Muscle of leg (tissue), 11 donors: ENCODE data around the gene ANKRD34C. TPM values are rescaled to one million over a fixed set of nuclear protein-coding genes. Genes with fewer than 3 reads are reported as not detected.

Experiments used
- DNase-seq: peaks from one replicate; pipeline ENCODE4 v3.0.0; 2013
- H3K27ac ChIP-seq: one replicate; pipeline ENCODE4 v1.5.1; 2013; ENCODE audit warnings: mild to moderate bottlenecking, low read length, control low read depth
- H3K27me3 ChIP-seq: one replicate; pipeline ENCODE4 v1.6.1; 2013; ENCODE audit warnings: low read length; ENCODE audit not compliant: control insufficient read depth, insufficient read depth
- H3K36me3 ChIP-seq: one replicate; pipeline ENCODE4 v1.6.1; 2013; ENCODE audit warnings: low read length; ENCODE audit not compliant: control insufficient read depth, insufficient read depth
- H3K4me1 ChIP-seq: one replicate; pipeline ENCODE4 v1.6.1; 2013; ENCODE audit warnings: low read length; ENCODE audit not compliant: control insufficient read depth, insufficient read depth
- H3K4me3 ChIP-seq: one replicate; pipeline ENCODE4 v1.5.1; 2013; ENCODE audit warnings: low read length, control low read depth
- H3K9me3 ChIP-seq: replicated peaks from 2 replicates; pipeline ENCODE4 v1.6.1; 2013; ENCODE audit warnings: low read depth, low read length; ENCODE audit not compliant: control insufficient read depth
- WGBS: methylation state at CpG from one replicate; pipeline ENCODE4 v1.1.5; 2013; ENCODE audit warnings: missing lambda C conversion rate; ENCODE audit not compliant: insufficient coverage; 5-methylcytosine and 5-hydroxymethylcytosine counted together
- polyA plus RNA-seq, 8 donors: library from polyadenylated mRNA; unstranded; fragments of 120-200 nt; gene quantifications; one replicate each; pipeline versions ENCODE4 v1.2.1 to v1.2.3, GENCODE V29; 2013; ENCODE audit warnings: inconsistent platforms in 1 of 8, low replicate concordance in 1 of 8; ENCODE audit not compliant: insufficient read length in 8 of 8, insufficient read depth in 1 of 8
- total RNA-seq: library from RNA; stranded (reverse); fragments of 120-200 nt; gene quantifications from one replicate; pipeline ENCODE4 v1.2.4, GENCODE V29; 2013

Gene ANKRD34C
- total and polyA plus RNA-seq, 9 donors, result under 0.01 TPM; not detected in 8

- 9% methylated on average over 44 of the region's 46 CpGs for WGBS
- DNase-seq, result peak; percentile 61
- Histone ChIP-seq H3K4me1 (no peaks in the 10 kb centered on the region), H3K9me3 (no peaks in the 10 kb centered on the region), H3K4me3 (no peak overlapping the region), H3K27ac (no peak overlapping the region), H3K36me3 (no peaks in the 10 kb centered on the region), H3K27me3 (peaks cover 27% of the 10 kb centered on the region)
Measured at GRCh38 chr15:79283252-79284048, 928 bp downstream of the ANKRD34C start.

- DNase-seq, result no peak
- Histone ChIP-seq H3K36me3 (no peaks in the 10 kb centered on the region), H3K4me3 (no peak overlapping the region), H3K9me3 (no peaks in the 10 kb centered on the region), H3K4me1 (no peaks in the 10 kb centered on the region), H3K27ac (no peak overlapping the region), H3K27me3 (peaks cover 4% of the 10 kb centered on the region)
- WGBS, result 68% methylated on average over 2 of the region's 6 CpGs
Measured at GRCh38 chr15:79290642-79291275, 8.2 kb downstream of the ANKRD34C start.

GRCh38 chr15:79292011-79292410, 9.5 kb downstream of the ANKRD34C start:
- DNase-seq, result no peak
- H3K4me1 ChIP-seq, result no peaks in the 10 kb centered on the region
- no peaks in the 10 kb centered on the region for H3K36me3 ChIP-seq
- no peak overlapping the region for H3K4me3 ChIP-seq
- no peak overlapping the region for H3K27ac ChIP-seq
- WGBS, result 59% methylated on average over 4 of the region's 4 CpGs
- peaks cover 4% of the 10 kb centered on the region for H3K27me3 ChIP-seq
- no peaks in the 10 kb centered on the region for H3K9me3 ChIP-seq

- 79% methylated on average over 7 of the region's 7 CpGs for WGBS
- no peaks in the 10 kb centered on the region for H3K9me3 ChIP-seq
- H3K36me3 ChIP-seq, result no peaks in the 10 kb centered on the region
- no peaks in the 10 kb centered on the region for H3K4me1 ChIP-seq
- no peak overlapping the region for H3K4me3 ChIP-seq
- peaks cover 4% of the 10 kb centered on the region for H3K27me3 ChIP-seq
- DNase-seq, result no peak
- H3K27ac ChIP-seq, result no peak overlapping the region
Measured at GRCh38 chr15:79294075-79294474, 11.6 kb downstream of the ANKRD34C start.

GRCh38 chr15:79296583-79296982, 14.1 kb downstream of the ANKRD34C start:
- no peaks in the 10 kb centered on the region for H3K9me3 ChIP-seq
- DNase-seq, result no peak
- peaks cover 4% of the 10 kb centered on the region for H3K27me3 ChIP-seq
- no peaks in the 10 kb centered on the region for H3K36me3 ChIP-seq
- H3K27ac ChIP-seq, result no peak overlapping the region
- no peaks in the 10 kb centered on the region for H3K4me1 ChIP-seq
- WGBS, result no CpG with 5 or more reads among the region's 4 CpGs
- H3K4me3 ChIP-seq, result no peak overlapping the region

GRCh38 chr15:79299126-79299840, 16.8 kb downstream of the ANKRD34C start:
- DNase-seq, result no peak
- WGBS, result 100% methylated on average over 1 of the region's 7 CpGs
- no peak overlapping the region for H3K4me3 ChIP-seq
- no peaks in the 10 kb centered on the region for H3K9me3 ChIP-seq
- peaks cover under 1% of the 10 kb centered on the region for H3K27me3 ChIP-seq
- no peaks in the 10 kb centered on the region for H3K36me3 ChIP-seq
- H3K27ac ChIP-seq, result no peak overlapping the region
- no peaks in the 10 kb centered on the region for H3K4me1 ChIP-seq

DNA sequence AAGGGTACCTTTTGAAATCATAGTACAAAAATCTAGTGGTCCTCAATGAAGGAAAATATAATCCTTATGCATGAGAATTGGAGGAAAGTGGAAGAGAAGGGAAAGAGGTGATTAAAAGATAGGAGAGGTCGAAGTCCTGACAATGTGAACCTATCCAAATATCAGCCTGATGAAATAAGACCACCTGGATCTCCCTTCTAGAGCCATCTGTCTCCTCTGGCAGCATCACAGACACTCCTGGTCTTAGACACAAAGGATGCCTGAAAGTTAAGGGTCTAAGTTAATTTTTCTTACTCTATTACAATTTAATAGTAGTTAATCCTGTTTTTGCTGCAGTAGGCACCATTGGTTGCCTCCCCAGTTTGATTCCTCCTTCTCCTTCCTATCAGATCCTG, 17.3 kb downstream of the ANKRD34C start:
- Histone ChIP-seq H3K4me1 (no peaks in the 10 kb centered on the region), H3K36me3 (no peaks in the 10 kb centered on the region), H3K4me3 (no peak overlapping the region), H3K27ac (no peak overlapping the region), H3K27me3 (no peaks in the 10 kb centered on the region), H3K9me3 (no peaks in the 10 kb centered on the region)
- DNase-seq, result no peak
- WGBS, result no CpG with 5 or more reads among the region's 1 CpG

GRCh38 chr15:79307251-79307650, 24.7 kb downstream of the ANKRD34C start:
- Histone ChIP-seq H3K4me3 (no peak overlapping the region), H3K9me3 (no peaks in the 10 kb centered on the region), H3K27me3 (peaks cover 13% of the 10 kb centered on the region), H3K27ac (no peak overlapping the region), H3K36me3 (no peaks in the 10 kb centered on the region), H3K4me1 (peaks cover 15% of the 10 kb centered on the region)
- DNase-seq, result no peak
- whole genome bisulfite sequencing, result 80% methylated on average over 1 of the region's 4 CpGs

GRCh38 chr15:79308874-79309273, 26.4 kb downstream of the ANKRD34C start:
- WGBS, result no CpG with 5 or more reads among the region's 2 CpGs
- Histone ChIP-seq H3K4me3 (no peak overlapping the region), H3K27me3 (peaks cover 13% of the 10 kb centered on the region), H3K36me3 (peaks cover 2% of the 10 kb centered on the region), H3K27ac (no peak overlapping the region), H3K9me3 (no peaks in the 10 kb centered on the region), H3K4me1 (peaks cover 17% of the 10 kb centered on the region)
- DNase-seq, result no peak

DNA sequence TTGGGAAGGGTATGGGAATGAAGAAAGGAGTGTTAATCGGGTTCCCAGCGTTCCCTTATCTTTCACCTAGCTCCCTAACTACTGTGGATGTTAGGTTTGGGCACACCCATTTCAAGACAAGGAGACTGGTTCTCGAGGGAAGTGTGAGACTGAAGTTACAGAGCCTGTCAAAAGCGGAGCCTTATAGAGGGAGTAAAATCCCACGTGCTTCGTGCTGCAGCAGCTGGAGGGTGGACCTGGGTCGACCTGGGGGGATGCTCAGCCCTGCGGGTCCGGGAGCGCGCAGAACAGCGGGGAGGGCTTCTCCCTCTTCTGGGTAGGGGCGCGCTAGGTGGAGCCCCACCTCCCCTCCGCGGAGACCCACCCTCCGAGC, 28.1 kb downstream of the ANKRD34C start:
- Histone ChIP-seq H3K4me3 (peak overlapping the region; percentile 23), H3K9me3 (no peaks in the 10 kb centered on the region), H3K27me3 (peaks cover 11% of the 10 kb centered on the region), H3K36me3 (peaks cover 11% of the 10 kb centered on the region), H3K27ac (no peak overlapping the region), H3K4me1 (peaks cover 17% of the 10 kb centered on the region)
- DNase-seq, result no peak
- no CpG with 5 or more reads among the region's 17 CpGs for WGBS
